CD14-positive monocyte (primary cell): ENCODE data around the gene NEK7. TPM values are rescaled to one million over a fixed set of nuclear protein-coding genes. Genes with fewer than 3 reads are reported as not detected.

ENCODE experiments used
- DNase-seq, 3 donors: peaks; one replicate each; pipeline ENCODE4 v3.0.0-alpha.2; 2011 to 2022
- H2AFZ ChIP-seq: 2 replicates; pipeline ENCODE4 v1.6.0; 2012; ENCODE audit warnings: mild to moderate bottlenecking, low read depth, low read length, inconsistent platforms; ENCODE audit not compliant: insufficient read depth, poor library complexity, severe bottlenecking
- H3K27ac ChIP-seq, 2 donors: 1 replicate in 1 of 2; 2 replicates in 1 of 2; pipeline ENCODE4 v1.5.1; 2012 to 2013; ENCODE audit warnings: low read length in 2 of 2, control low read depth in 1 of 2, inconsistent platforms in 1 of 2, low read depth in 1 of 2, mild to moderate bottlenecking in 1 of 2
- H3K27me3 ChIP-seq, 2 donors: one replicate each; pipeline versions ENCODE4 v1.6.0 to v1.6.1; 2011 to 2013; ENCODE audit warnings: low read length in 2 of 2; ENCODE audit not compliant: control insufficient read depth in 2 of 2, insufficient read depth in 2 of 2
- H3K36me3 ChIP-seq, 2 donors: replicated peaks in 1 of 2; 1 replicate in 1 of 2; 2 replicates in 1 of 2; pipeline versions ENCODE4 v1.5.1 to v1.6.1; 2012 to 2013; ENCODE audit warnings: low read length in 2 of 2, control low read depth in 1 of 2, inconsistent platforms in 1 of 2, mild to moderate bottlenecking in 1 of 2; ENCODE audit not compliant: insufficient read depth in 2 of 2, control insufficient read depth in 1 of 2
- H3K4me1 ChIP-seq, 2 donors: 1 replicate in 1 of 2; 2 replicates in 1 of 2; pipeline versions ENCODE4 v1.5.1 to v1.6.1; 2012 to 2013; ENCODE audit warnings: low read length in 2 of 2, control low read depth in 1 of 2, inconsistent platforms in 1 of 2, mild to moderate bottlenecking in 1 of 2, moderate library complexity in 1 of 2; ENCODE audit not compliant: insufficient read depth in 2 of 2, control insufficient read depth in 1 of 2
- H3K4me2 ChIP-seq: replicated peaks from 2 replicates; pipeline ENCODE3; 2012; ENCODE audit warnings: low read length, moderate library complexity, mild to moderate bottlenecking; ENCODE audit not compliant: poor library complexity, severe bottlenecking; ENCODE audit errors: extremely low read depth
- H3K4me3 ChIP-seq, 3 experiments: fragments of 200-600 bp in 1 of 3; sonication (generic) in 1 of 3; replicated peaks in 1 of 3; 1 replicate in 2 of 3; 2 replicates in 1 of 3; pipeline ENCODE4 v1.5.1; 2011 to 2013; ENCODE audit warnings: low read length in 3 of 3, mild to moderate bottlenecking in 3 of 3, control low read depth in 2 of 3, low read depth in 2 of 3, inconsistent platforms in 1 of 3, moderate library complexity in 1 of 3
- H3K79me2 ChIP-seq: 2 replicates; pipeline ENCODE4 v1.6.0; 2012; ENCODE audit warnings: mild to moderate bottlenecking, control low read depth, inconsistent platforms, low read length, moderate library complexity; ENCODE audit not compliant: insufficient read depth
- H3K9ac ChIP-seq: 2 replicates; pipeline ENCODE4 v1.6.0; 2017; ENCODE audit warnings: low read length, mild to moderate bottlenecking; ENCODE audit not compliant: insufficient read depth, poor library complexity, severe bottlenecking
- H3K9me3 ChIP-seq, 2 donors: replicated peaks in 1 of 2; 1 replicate in 1 of 2; 2 replicates in 1 of 2; pipeline versions ENCODE4 v1.5.1 to v1.6.1; 2012 to 2013; ENCODE audit warnings: low read length in 2 of 2, control low read depth in 1 of 2; ENCODE audit not compliant: control insufficient read depth in 1 of 2, insufficient read depth in 1 of 2
- H4K20me1 ChIP-seq: 2 replicates; pipeline ENCODE4 v1.6.0; 2012; ENCODE audit warnings: mild to moderate bottlenecking, low read length, control low read depth, moderate library complexity; ENCODE audit not compliant: insufficient read depth
- H3K27ac Mint-ChIP-seq, 7 donors: one replicate each; pipeline ENCODE4 v1.8.0; 2020; ENCODE audit warnings: mild to moderate bottlenecking in 7 of 7, mixed read lengths in 7 of 7, moderate library complexity in 6 of 7, inconsistent platforms in 2 of 7
- H3K27me3 Mint-ChIP-seq, 3 donors: one replicate each; pipeline ENCODE4 v1.8.0; 2021 to 2022; ENCODE audit warnings: low read depth in 3 of 3, mild to moderate bottlenecking in 3 of 3, mixed read lengths in 3 of 3, moderate library complexity in 3 of 3, inconsistent platforms in 1 of 3
- H3K36me3 Mint-ChIP-seq, 2 donors: one replicate each; pipeline ENCODE4 v1.8.0; 2020; ENCODE audit warnings: mixed read lengths in 2 of 2, inconsistent platforms in 1 of 2, mild to moderate bottlenecking in 1 of 2
- H3K4me1 Mint-ChIP-seq: one replicate; pipeline ENCODE4 v1.8.0; 2020; ENCODE audit warnings: mild to moderate bottlenecking, mixed read lengths
- H3K4me3 Mint-ChIP-seq, 2 donors: one replicate each; pipeline ENCODE4 v1.8.0; 2020; ENCODE audit warnings: mild to moderate bottlenecking in 2 of 2, mixed read lengths in 2 of 2, moderate library complexity in 1 of 2
- H3K9me3 Mint-ChIP-seq, 7 donors: one replicate each; pipeline ENCODE4 v1.8.0; 2020 to 2022; ENCODE audit warnings: mixed read lengths in 7 of 7, mild to moderate bottlenecking in 6 of 7, moderate library complexity in 6 of 7, inconsistent platforms in 2 of 7
- CTCF ChIP-seq: fragments of 200-600 bp; IDR thresholded peaks from one replicate; pipeline ENCODE4 v1.8.0; 2022; ENCODE audit warnings: antibody characterized with exemption, mild to moderate bottlenecking
- WGBS: methylation state at CpG from one replicate; pipeline ENCODE4 v1.1.5; 2013; ENCODE audit warnings: missing lambda C conversion rate; ENCODE audit not compliant: insufficient coverage; 5-methylcytosine and 5-hydroxymethylcytosine counted together
- intact Hi-C, 2 donors: fragments of 100-400 bp; cut with micrococcal nuclease; formaldehyde crosslinking; loops; one replicate each; pipeline versions ENCODE4 v1.15.0 to v1.15.1; 2023
- polyA minus RNA-seq: library from RNA; depleted of rRNA, polyadenylated mRNA; stranded (reverse); fragments of >200 nt; gene quantifications from 2 replicates; pipeline ENCODE4 v1.2.3, GENCODE V29; 2012
- polyA plus RNA-seq, 3 donors: library from polyadenylated mRNA; depleted of rRNA in 1 of 3; unstranded in 2 of 3; stranded (reverse) in 1 of 3; fragments of 300-500 nt in 2 of 3; fragments of >200 nt in 1 of 3; fragmentation: Illumina TruSeq in 2 of 3; gene quantifications; 1 replicate in 2 of 3; 2 replicates in 1 of 3; pipeline ENCODE4 v1.2.3, GENCODE V29; 2012 to 2021
- total RNA-seq, 12 experiments: library from RNA in 1 of 12; stranded (reverse) in 1 of 12; fragments of 120-200 nt in 1 of 12; gene quantifications; one replicate each; pipeline ENCODE4 v1.2.4 and lab custom pipeline; 2013 to 2026; ENCODE audit warnings: mixed read lengths in 6 of 12, inconsistent platforms in 1 of 12

Gene NEK7
- total RNA-seq (2013): 43.5 TPM
- polyA plus RNA-seq: 10 to 100 TPM; 16.0 to 50.1 (median 46.5) TPM
- 21.3 and 37.9 TPM in 2 replicates for polyA minus RNA-seq
- total RNA-seq (lab: John Stamatoyannopoulos, UW): 65.7 to 181 (median 107) reads per million in 11 experiments

DNA sequence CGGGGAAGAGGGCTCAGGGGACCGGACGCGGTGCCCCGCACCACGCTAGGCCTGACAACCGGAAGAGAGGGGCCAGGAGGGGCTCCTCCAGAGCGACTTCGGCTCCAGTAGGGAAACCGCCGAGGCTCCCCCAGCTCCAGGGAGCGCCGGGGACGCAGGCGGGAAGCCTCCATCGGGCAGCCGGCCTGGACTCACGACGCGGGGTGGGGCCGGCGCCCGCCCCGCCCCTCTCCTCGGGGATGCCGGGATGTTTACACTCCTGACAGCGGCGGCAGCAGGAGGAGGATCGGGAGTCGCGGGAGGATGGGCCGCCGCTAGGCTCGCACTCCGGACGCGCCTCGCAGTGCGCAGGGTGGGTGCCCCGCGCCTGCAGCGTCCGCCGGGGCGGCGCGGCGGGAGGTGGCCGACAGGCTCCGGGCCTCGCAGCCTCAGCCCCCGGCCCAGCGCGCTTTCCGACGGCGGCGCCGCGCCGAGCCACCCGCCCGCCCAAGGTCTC is at the start of gene NEK7:
NEK7 (plus strand) TSS at position 254 of the 496 bp plus-strand sequence. CDS start 75,583 bp downstream, outside the sequence.
- H3K9ac ChIP-seq: peak within 1 kb of the TSS; percentile 92
- H3K79me2 ChIP-seq: peaks cover 50% of the 10 kb centered on the region
- peak within 1 kb of the TSS; percentile 94 for H3K4me2 ChIP-seq
- Mint-ChIP-seq H3K9me3 (no peaks in the 10 kb centered on the region), H3K4me1 (peaks cover 32% of the 10 kb centered on the region), H3K27ac (peak within 1 kb of the TSS; percentile 85 to 99 (median 95)), H3K4me3 (peak within 1 kb of the TSS; percentile 96 to 100), H3K36me3 (no peaks in the 10 kb centered on the region), H3K27me3 (peaks cover 0 to 2% (median 0%) of the 10 kb centered on the region in 3 donors)
- H3K4me3 ChIP-seq: peak within 1 kb of the TSS; percentile 74 to 90 (median 82)
- DNase-seq: peak; percentile 45 to 57 (median 50)
- no peaks in the 10 kb centered on the region for H3K36me3 ChIP-seq
- intact Hi-C loops: no loop called here
- peaks cover 34% of the 10 kb centered on the region for H4K20me1 ChIP-seq
- no peak for TF ChIP-seq CTCF
- under 1% methylated on average over 63 of the region's 63 CpGs for WGBS
- H3K4me1 ChIP-seq: peaks cover 21 to 22% of the 10 kb centered on the region in 2 donors
- peak within 1 kb of the TSS; percentile 92 for H2AFZ ChIP-seq
- H3K9me3 ChIP-seq: no peaks in the 10 kb centered on the region
- H3K27ac ChIP-seq: peak within 1 kb of the TSS; percentile 77 to 87
- no peaks in the 10 kb centered on the region for H3K27me3 ChIP-seq

GRCh38 chr1:198107091-198107501 is 49.7 kb upstream of the NEK7 start:
- no peaks in the 10 kb centered on the region for H4K20me1 ChIP-seq
- intact Hi-C loops: no loop called here
- no peaks in the 10 kb centered on the region for H3K27me3 ChIP-seq
- Mint-ChIP-seq H3K4me3 (no peak overlapping the region), H3K9me3 (peaks cover 0 to 3% (median 0%) of the 10 kb centered on the region in 7 donors), H3K27ac (no peak overlapping the region), H3K4me1 (no peaks in the 10 kb centered on the region), H3K27me3 (no peaks in the 10 kb centered on the region), H3K36me3 (no peaks in the 10 kb centered on the region)
- H3K4me3 ChIP-seq: no peak overlapping the region
- H3K4me2 ChIP-seq: no peak overlapping the region
- no peaks in the 10 kb centered on the region for H3K79me2 ChIP-seq
- no peak overlapping the region for H3K27ac ChIP-seq
- no peak overlapping the region for H3K9ac ChIP-seq
- H3K4me1 ChIP-seq: no peaks in the 10 kb centered on the region
- no peak for TF ChIP-seq CTCF
- no peaks in the 10 kb centered on the region for H3K36me3 ChIP-seq
- DNase-seq: no peak
- H3K9me3 ChIP-seq: no peaks in the 10 kb centered on the region
- H2AFZ ChIP-seq: no peak overlapping the region
- 100% methylated on average over 1 of the region's 2 CpGs for WGBS
